ENCODE measurements around the gene FXYD3. TPM values are rescaled to one million over a fixed set of nuclear protein-coding genes. Genes with fewer than 3 reads are reported as not detected.
"Not testable (repeated sequence)": the region's sequence is repeated elsewhere in the genome, so short reads cannot be mapped to it uniquely, and the experiment has no call there.

FXYD3 gene
- polyA plus RNA-seq, 1 donor from 2014 or later: not detected

DNA sequence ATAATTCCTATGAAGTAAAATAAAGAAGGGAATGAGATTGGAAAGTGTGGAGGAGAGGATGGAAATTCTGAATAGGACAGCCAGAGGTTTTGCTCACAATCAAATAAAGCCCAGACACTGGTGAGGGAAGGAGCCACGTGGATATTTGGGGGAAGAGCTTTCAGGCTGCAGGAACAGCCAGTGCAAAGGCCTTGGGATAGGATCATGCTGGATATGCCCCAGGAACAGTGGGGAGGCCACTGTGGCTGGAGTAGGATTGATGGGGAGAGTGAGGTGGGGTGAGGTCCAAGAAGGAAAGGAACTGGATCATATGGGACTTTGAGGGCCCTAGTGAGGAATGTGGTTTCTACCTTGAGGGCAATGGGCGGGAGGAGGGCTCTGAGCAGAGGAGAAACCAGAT, 34.8 kb downstream of the FXYD3 start:
- H3K4me2 ChIP-seq (ENCODE audit: low read length): no peak overlapping the region

GRCh38 chr19:35151273-35152065, 35.8 kb downstream of the FXYD3 start:
- no peaks in the 10 kb centered on the region for H3K79me2 ChIP-seq (replicated peaks; ENCODE audit: insufficient read depth, low read length)
- TF ChIP-seq EP300 (conservative IDR thresholded peaks at IDR 0.05; ENCODE audit: poor library complexity, severe bottlenecking) (no peak), TAF1 (IDR thresholded peaks at IDR 0.05; ENCODE audit: low read depth) (no peak), CTCF (IDR thresholded peaks at IDR 0.05; ENCODE audit: poor library complexity, severe bottlenecking) (no peak), MXI1 (conservative IDR thresholded peaks at IDR 0.05; ENCODE audit: poor library complexity, severe bottlenecking) (no peak), POLR2AphosphoS5 (IDR thresholded peaks at IDR 0.05) (no peak)
- H2AFZ ChIP-seq (ENCODE audit: low read depth, low read length): no peak overlapping the region
- no peaks in the 10 kb centered on the region for H4K20me1 ChIP-seq (ENCODE audit: insufficient read depth)
- no peaks in the 10 kb centered on the region for H3K9me2 ChIP-seq (ENCODE audit: insufficient read depth, low read length)
- no peak overlapping the region for H3K4me2 ChIP-seq (ENCODE audit: low read length)
- H3K36me3 ChIP-seq (ENCODE audit: insufficient read depth, low read length): no peaks in the 10 kb centered on the region
- no peaks in the 10 kb centered on the region for H3K9me3 ChIP-seq (ENCODE audit: low read length)
- no peak overlapping the region for H3K4me3 ChIP-seq (ENCODE audit: low read length)
- peaks cover 34% of the 10 kb centered on the region for H3K27me3 ChIP-seq (ENCODE audit: insufficient read depth, low read depth, low read length)
- H3K27ac ChIP-seq (ENCODE audit: low read length): no peak overlapping the region
- no peak overlapping the region for H3K9ac ChIP-seq (ENCODE audit: low read length)
- H3F3A ChIP-seq (ENCODE audit: insufficient read depth, low read length, poor library complexity, severe bottlenecking): no peaks in the 10 kb centered on the region

More for the DNA sequence above, 34.8 kb downstream of the FXYD3 start:
- Histone ChIP-seq H4K20me1 (ENCODE audit: insufficient read depth) (no peaks in the 10 kb centered on the region), H3K79me2 (replicated peaks; ENCODE audit: insufficient read depth, low read length) (no peaks in the 10 kb centered on the region), H2AFZ (ENCODE audit: low read depth, low read length) (no peak overlapping the region), H3K4me3 (ENCODE audit: low read length) (no peak overlapping the region), H3K9ac (ENCODE audit: low read length) (no peak overlapping the region), H3K9me2 (ENCODE audit: insufficient read depth, low read length) (no peaks in the 10 kb centered on the region), H3F3A (ENCODE audit: insufficient read depth, low read length, poor library complexity, severe bottlenecking) (no peaks in the 10 kb centered on the region), H3K27ac (ENCODE audit: low read length) (no peak overlapping the region), H3K27me3 (ENCODE audit: insufficient read depth, low read depth, low read length) (peaks cover 24% of the 10 kb centered on the region), H3K36me3 (ENCODE audit: insufficient read depth, low read length) (no peaks in the 10 kb centered on the region), H3K9me3 (ENCODE audit: low read length) (no peaks in the 10 kb centered on the region)
- no peak for TF ChIP-seq RAD21 (conservative IDR thresholded peaks at IDR 0.05)
- no peak for TF ChIP-seq EP300 (conservative IDR thresholded peaks at IDR 0.05; ENCODE audit: poor library complexity, severe bottlenecking)
- no peak for TF ChIP-seq MXI1 (conservative IDR thresholded peaks at IDR 0.05; ENCODE audit: poor library complexity, severe bottlenecking)
- no peak for TF ChIP-seq EZH2 (IDR thresholded peaks at IDR 0.05; ENCODE audit: borderline replicate concordance, insufficient read depth, low read length, poor library complexity, severe bottlenecking)
- TF ChIP-seq POLR2AphosphoS5 (IDR thresholded peaks at IDR 0.05): no peak
- TF ChIP-seq SMC3 (conservative IDR thresholded peaks at IDR 0.05; ENCODE audit: poor library complexity): no peak
- no peak for TF ChIP-seq CTCF (IDR thresholded peaks at IDR 0.05; ENCODE audit: poor library complexity, severe bottlenecking)
- TF ChIP-seq, protein P1, sequence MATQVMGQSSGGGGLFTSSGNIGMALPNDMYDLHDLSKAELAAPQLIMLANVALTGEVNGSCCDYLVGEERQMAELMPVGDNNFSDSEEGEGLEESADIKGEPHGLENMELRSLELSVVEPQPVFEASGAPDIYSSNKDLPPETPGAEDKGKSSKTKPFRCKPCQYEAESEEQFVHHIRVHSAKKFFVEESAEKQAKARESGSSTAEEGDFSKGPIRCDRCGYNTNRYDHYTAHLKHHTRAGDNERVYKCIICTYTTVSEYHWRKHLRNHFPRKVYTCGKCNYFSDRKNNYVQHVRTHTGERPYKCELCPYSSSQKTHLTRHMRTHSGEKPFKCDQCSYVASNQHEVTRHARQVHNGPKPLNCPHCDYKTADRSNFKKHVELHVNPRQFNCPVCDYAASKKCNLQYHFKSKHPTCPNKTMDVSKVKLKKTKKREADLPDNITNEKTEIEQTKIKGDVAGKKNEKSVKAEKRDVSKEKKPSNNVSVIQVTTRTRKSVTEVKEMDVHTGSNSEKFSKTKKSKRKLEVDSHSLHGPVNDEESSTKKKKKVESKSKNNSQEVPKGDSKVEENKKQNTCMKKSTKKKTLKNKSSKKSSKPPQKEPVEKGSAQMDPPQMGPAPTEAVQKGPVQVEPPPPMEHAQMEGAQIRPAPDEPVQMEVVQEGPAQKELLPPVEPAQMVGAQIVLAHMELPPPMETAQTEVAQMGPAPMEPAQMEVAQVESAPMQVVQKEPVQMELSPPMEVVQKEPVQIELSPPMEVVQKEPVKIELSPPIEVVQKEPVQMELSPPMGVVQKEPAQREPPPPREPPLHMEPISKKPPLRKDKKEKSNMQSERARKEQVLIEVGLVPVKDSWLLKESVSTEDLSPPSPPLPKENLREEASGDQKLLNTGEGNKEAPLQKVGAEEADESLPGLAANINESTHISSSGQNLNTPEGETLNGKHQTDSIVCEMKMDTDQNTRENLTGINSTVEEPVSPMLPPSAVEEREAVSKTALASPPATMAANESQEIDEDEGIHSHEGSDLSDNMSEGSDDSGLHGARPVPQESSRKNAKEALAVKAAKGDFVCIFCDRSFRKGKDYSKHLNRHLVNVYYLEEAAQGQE (IDR thresholded peaks at IDR 0.05; ENCODE audit: borderline replicate concordance): no peak
- TF ChIP-seq TAF1 (IDR thresholded peaks at IDR 0.05; ENCODE audit: low read depth): no peak

- H3K36me3 ChIP-seq (ENCODE audit: insufficient read depth, low read length); H4K20me1 ChIP-seq (ENCODE audit: insufficient read depth); H3K27ac ChIP-seq (ENCODE audit: low read length); H3K4me3 ChIP-seq (ENCODE audit: low read length); H3K9me3 ChIP-seq (ENCODE audit: low read length); H3K79me2 ChIP-seq (replicated peaks; ENCODE audit: insufficient read depth, low read length); H3F3A ChIP-seq (ENCODE audit: insufficient read depth, low read length, poor library complexity, severe bottlenecking); H3K4me2 ChIP-seq (ENCODE audit: low read length); H3K9me2 ChIP-seq (ENCODE audit: insufficient read depth, low read length); H3K9ac ChIP-seq (ENCODE audit: low read length); H2AFZ ChIP-seq (ENCODE audit: low read depth, low read length): not testable (repeated sequence)
- H3K27me3 ChIP-seq (ENCODE audit: insufficient read depth, low read depth, low read length): peaks cover 37% of the 10 kb centered on the region
These were observed 37.5 kb downstream of the FXYD3 start for GRCh38 chr19:35153129-35153522.
